GM19351 (cell line): Measurements from ENCODE around the gene DNAJB9.

ENCODE experiments used
- ATAC-seq: cut with Tn5 transposase; IDR thresholded peaks from one replicate; pipeline ENCODE4 v1.9.1; 2021; ENCODE audit warnings: mild to moderate bottlenecking, moderate library complexity; ENCODE audit not compliant: unreplicated experiment

DNAJB9 gene

GRCh38 chr7:108565987-108566386, 3.7 kb upstream of the DNAJB9 start:
- ATAC-seq = no peak

DNA sequence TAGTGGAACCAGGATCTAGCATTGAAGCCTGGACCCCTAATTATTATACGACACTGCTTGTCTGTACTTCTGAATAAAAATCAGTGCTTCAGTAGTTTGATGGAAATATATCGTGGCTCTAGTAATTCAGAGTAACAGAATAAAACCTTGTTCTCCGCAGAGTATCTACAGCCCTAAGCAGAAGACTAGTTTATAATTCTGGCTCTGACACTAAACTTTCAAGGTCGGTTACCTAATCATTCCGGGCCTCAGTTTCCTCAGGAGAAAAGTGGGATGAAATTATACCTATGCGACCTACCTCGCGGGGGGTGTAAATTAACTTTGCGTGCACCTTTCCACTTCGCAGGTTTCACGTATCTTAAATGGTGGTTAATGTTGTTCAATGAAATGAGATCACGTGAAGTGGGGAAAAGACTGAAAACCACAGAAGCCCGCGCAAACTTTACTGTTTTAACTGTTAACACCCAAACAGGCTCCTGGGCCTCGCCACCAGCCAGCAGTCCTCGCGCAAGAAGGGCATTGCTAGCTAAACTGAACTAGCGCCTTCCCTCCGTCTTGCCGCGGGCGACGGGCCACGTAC, 783 bp upstream of the DNAJB9 start:
- ATAC-seq = no peak

- peak; percentile 28 for ATAC-seq
These were observed 577 bp downstream of the DNAJB9 start for GRCh38 chr7:108570146-108570755.

DNA sequence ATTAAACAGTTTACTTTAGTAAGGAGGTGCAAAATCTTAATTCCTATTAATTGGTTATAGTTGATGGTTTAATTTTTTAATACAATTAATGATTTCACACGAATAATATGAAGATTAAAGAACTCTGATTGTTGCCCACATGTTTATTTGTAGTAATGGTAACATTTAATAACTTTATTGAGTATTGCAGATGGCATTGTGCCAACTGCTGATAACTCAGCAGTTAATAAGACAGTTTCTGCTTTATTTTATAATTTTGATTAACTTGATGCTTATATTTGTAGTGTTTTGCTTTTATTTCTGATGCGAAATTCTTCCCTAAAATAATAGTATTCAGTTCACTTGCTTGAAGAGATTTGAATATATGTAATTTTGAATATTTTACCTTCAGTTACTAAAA, 2.8 kb downstream of the DNAJB9 start:
- no peak for ATAC-seq

- ATAC-seq = no peak
These were observed 5.5 kb downstream of the DNAJB9 start for GRCh38 chr7:108575156-108575555.

GRCh38 chr7:108576116-108576515, 6.4 kb downstream of the DNAJB9 start:
- ATAC-seq = no peak

- no peak for ATAC-seq
These were observed 9.3 kb downstream of the DNAJB9 start for GRCh38 chr7:108578937-108579336.

DNA sequence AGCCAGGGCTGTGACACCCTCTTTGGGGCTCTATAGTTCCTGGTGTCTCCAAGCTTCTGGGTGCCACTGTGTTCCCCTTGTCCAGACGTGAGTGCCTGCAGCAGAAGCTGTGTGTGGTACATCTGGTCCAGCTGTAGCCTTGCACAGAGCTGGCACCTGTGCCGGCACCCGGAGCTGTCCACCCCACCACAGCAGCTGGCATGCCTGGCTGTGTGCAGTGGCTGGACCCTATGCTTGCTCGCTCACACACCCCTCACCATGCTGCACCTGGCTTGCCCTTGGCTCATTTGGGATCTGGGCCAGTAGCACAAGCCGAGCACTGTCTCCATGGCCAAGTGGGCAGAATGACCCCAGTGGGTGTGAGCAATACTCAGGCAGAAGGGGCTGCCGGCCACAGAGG, 10.6 kb downstream of the DNAJB9 start:
- ATAC-seq = no peak

DNA sequence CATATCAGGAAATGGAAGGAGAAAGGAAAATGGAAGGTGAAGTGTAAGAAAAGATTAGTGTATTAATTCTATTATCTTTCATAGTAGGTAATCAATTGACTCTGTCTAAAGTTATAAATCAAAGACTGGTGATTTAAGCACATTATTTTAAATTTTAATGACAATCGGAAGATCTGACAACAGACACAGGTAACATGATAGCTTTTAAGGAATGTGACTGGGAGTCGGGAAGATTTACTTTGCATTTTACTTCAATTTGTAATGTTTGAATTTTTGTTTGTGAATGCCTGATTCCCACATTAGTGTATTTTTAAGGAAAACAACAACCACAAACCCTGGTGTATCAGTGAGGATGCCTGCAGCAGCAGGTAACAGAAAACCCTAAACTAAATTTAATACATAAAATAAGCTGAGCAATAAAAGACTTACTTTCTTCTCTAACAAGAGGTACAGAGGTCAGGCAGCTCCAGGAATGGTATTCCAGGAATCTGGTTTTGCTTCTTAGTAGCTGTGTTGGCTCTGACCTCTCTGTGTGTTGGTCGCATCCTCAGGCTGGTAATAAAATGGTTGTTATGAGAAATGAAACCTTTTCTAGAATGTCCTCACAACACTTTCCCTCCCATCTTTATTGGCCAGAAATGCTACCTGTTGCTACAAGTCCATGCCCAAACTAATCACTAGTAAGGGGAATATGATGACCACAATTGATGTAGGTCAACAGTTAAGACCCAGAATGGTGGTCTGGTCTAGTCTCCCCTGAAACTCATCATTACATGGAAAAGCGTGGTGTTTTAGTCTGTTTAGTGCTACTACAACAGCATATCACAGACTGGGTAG, 12.2 kb downstream of the DNAJB9 start:
- ATAC-seq = no peak

- ATAC-seq = no peak
These were observed 14.5 kb downstream of the DNAJB9 start for GRCh38 chr7:108584211-108584610.

- ATAC-seq = no peak
These were observed 16.2 kb downstream of the DNAJB9 start for GRCh38 chr7:108585843-108586242.

GRCh38 chr7:108586274-108586710, 16.6 kb downstream of the DNAJB9 start:
- no peak for ATAC-seq

- ATAC-seq = no peak
These were observed 19.5 kb downstream of the DNAJB9 start for GRCh38 chr7:108589199-108589598.

GRCh38 chr7:108589874-108590273, 20.2 kb downstream of the DNAJB9 start:
- ATAC-seq = no peak

- no peak for ATAC-seq
These were observed 20.9 kb downstream of the DNAJB9 start for GRCh38 chr7:108590606-108591005.

- no peak for ATAC-seq
These were observed 23.1 kb downstream of the DNAJB9 start for GRCh38 chr7:108592646-108593201.

GRCh38 chr7:108596560-108596959, 26.9 kb downstream of the DNAJB9 start:
- ATAC-seq = no peak

DNA sequence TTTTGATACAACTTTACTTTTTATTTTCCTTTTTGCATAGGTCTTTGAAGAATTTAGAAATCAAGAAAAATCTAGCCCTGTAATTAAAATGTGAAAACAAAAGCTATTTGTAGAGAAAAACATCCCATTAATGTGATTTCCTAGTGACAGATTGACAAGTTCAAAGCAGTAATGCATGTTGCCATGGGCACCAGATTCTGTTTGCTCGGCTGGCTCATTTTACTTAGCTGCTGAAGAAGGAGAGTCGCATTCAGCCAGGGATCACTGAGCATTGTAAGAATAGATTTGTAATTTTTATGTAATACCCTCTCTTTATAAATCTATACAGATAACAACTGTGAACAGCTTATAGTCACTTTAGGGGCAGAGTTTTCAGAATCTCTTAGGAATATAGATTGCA, 28.5 kb downstream of the DNAJB9 start:
- no peak for ATAC-seq

- no peak for ATAC-seq
These were observed 29.4 kb downstream of the DNAJB9 start for GRCh38 chr7:108598914-108599580.

GRCh38 chr7:108600399-108600798, 30.7 kb downstream of the DNAJB9 start:
- ATAC-seq = no peak

- no peak for ATAC-seq
These were observed 34.1 kb downstream of the DNAJB9 start for GRCh38 chr7:108603656-108604306.
